Omental fat pad (tissue), 4 donors: ENCODE data around the gene CDYL2. TPM values are rescaled to one million over a fixed set of nuclear protein-coding genes. Genes with fewer than 3 reads are reported as not detected.

Experiments
- ATAC-seq: fragments of 150-250 bp; one replicate; pipeline ENCODE4 v1.9.1; 2016; ENCODE audit warnings: mild to moderate bottlenecking, moderate library complexity; ENCODE audit not compliant: low FRiP score
- DNase-seq: peaks from one replicate; pipeline ENCODE4 v3.0.0-alpha.2; 2019; ENCODE audit warnings: low spot score
- total RNA-seq, 4 donors: library from RNA; depleted of rRNA; stranded (reverse); fragments of >200 nt; gene quantifications; one replicate each; pipeline ENCODE4 v1.1.0, GENCODE V29; 2016
- TF ChIP-seq, protein P1 (sequence below), 3 donors: fragments of 450-650 bp; IDR thresholded peaks; one replicate each; pipeline ENCODE4 v1.5.1; 2016 to 2017; ENCODE audit warnings: antibody characterized with exemption in 3 of 3, mild to moderate bottlenecking in 3 of 3, moderate library complexity in 2 of 3

Gene CDYL2
- total RNA-seq, 4 donors from 2014 or later = 5.9 to 8.8 (median 6.6) TPM

DNA sequence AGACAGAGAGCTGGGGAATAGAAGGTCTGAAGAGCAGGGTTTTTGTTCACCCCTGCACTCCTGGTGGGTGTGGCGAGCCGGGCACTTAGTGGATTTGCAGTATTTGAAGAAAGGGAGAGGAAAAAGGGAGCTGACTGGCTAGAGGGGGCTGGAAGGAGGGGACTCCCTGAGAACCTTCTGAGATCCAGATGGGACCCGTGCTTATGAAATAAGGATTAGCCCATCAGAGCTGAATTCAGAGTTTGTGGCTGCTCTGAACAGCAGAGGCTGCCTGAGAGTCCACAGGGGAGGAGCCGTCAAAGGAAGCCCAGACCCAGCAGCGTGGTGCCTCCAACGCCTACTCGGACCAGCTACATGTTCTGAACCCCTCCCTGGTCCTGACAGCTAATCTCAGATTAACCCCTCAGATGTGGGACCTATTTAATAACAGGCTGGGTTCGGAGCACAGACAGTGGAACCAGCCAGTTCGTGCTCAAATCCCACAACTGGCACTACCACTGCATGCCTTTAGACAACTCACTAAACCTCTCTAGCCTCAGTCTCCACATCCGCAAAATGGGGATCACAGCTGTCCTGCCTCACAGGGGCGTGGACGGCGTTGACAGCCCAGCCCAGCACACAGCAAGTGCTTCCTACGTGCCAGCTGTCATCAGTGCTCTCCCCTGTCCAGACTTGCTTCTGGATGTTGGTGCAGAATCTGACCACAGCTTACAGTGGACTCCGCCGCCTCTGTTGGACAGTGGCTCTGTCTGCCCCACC, 193.0 kb downstream of the CDYL2 start:
- no peak for DNase-seq
- TF ChIP-seq, protein P1, sequence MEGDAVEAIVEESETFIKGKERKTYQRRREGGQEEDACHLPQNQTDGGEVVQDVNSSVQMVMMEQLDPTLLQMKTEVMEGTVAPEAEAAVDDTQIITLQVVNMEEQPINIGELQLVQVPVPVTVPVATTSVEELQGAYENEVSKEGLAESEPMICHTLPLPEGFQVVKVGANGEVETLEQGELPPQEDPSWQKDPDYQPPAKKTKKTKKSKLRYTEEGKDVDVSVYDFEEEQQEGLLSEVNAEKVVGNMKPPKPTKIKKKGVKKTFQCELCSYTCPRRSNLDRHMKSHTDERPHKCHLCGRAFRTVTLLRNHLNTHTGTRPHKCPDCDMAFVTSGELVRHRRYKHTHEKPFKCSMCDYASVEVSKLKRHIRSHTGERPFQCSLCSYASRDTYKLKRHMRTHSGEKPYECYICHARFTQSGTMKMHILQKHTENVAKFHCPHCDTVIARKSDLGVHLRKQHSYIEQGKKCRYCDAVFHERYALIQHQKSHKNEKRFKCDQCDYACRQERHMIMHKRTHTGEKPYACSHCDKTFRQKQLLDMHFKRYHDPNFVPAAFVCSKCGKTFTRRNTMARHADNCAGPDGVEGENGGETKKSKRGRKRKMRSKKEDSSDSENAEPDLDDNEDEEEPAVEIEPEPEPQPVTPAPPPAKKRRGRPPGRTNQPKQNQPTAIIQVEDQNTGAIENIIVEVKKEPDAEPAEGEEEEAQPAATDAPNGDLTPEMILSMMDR (IDR thresholded peaks at IDR 0.05) = no peak
- ATAC-seq = no peak

DNA sequence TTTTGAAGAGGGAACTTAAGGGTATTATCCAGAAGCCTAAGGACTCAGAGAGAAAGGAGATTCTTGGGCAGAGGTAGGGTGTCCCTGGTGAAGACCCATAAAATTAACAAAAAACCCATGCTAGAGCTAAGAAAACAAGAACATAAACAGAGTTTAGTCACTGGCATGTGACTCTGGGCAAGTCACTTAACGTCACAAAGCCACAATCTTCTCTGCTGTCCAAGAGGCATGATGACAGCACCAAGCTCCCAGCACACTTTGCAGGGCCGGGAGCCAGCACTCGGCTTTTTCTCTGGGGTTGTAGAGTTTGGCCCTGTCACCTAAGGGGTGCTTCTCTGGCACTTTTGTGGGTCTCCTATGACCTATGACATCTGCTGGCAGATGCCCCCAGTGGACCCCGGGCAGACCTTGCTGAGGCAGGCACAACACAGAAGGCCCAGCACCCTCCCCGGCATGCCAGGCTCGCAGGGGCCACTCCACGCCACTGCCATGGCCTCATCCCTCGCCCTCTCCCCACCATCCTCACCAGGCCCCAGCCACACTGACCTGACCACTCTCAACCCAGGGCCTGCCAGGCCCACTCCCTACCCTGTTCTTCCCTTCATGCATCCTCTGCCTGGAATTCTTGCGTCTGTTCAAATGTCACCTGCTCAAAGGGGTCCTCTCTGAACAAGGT, 193.8 kb downstream of the CDYL2 start:
- TF ChIP-seq, protein P1 (IDR thresholded peaks at IDR 0.05) = no peak
- DNase-seq (no peak), ATAC-seq (no peak)

DNA sequence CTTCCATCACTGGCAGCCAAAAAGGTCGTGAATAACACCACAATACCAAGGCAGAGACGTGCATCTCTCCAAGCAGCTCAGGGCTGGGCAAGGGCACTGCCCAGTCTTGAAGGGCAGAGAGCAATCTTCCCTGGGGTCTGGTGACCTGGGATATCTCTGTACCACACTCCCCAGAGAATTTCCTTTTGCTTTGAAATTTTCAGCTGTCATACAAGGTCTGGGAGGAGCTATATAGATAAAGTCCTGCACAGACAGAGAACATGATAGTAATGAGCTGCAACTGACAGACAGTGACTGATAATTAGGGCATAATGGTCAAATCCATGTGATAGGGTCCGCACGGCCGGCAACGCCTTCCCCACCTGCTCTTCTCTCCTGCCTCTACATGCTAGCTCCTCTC, 195.5 kb downstream of the CDYL2 start:
- TF ChIP-seq, protein P1 (IDR thresholded peaks at IDR 0.05) = no peak
- DNase-seq (no peak), ATAC-seq (no peak)

DNA sequence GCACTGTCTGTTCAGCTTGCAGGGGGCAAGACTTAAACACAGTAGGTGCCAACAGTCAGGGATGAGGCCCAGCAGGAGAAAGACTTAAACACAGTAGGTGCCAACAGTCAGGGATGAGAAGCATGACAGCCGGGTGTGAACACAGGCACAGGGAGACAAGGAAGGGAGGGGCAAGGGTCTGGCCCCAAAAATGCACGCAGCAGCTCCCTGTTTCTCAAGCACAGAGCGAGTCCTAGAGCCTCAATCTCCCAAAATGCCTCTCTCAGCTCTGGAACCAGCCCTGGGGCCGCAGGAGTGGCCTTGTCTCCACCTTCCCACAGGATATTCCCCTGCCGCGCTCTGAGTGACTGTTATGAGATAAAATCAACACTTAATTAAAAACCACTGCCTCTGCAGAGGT, 197.2 kb downstream of the CDYL2 start:
- ATAC-seq = no peak
- TF ChIP-seq, protein P1 (IDR thresholded peaks at IDR 0.05) = no peak
- DNase-seq = no peak

DNA sequence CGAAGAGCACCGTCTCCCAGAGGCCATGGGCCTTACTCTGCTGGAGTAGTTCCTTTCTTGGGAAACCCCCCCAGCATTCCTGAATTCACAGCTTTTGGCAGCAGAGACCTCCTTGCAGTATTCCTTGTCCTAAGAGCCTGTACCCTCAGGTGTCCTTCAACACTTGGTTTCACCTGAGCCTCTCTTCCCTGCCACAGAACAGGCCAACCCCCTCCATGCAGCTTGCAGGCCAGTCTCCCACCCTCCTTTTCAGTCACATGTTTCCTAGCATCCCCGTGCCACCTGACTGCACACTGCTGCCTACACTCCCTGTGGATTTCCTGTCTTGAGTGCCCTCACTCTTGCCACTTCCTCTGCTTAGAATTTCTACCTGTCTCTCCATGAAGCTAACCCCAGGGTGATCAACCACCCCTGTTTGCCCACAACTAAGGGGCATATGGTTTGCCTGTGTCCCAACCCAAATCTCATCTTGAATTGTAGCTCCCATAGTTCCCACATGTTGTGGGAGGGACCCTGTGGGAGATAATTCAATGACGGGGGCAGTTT, 198.1 kb downstream of the CDYL2 start:
- DNase-seq (no peak), ATAC-seq (no peak)
- TF ChIP-seq, protein P1 (IDR thresholded peaks at IDR 0.05) = no peak

DNA sequence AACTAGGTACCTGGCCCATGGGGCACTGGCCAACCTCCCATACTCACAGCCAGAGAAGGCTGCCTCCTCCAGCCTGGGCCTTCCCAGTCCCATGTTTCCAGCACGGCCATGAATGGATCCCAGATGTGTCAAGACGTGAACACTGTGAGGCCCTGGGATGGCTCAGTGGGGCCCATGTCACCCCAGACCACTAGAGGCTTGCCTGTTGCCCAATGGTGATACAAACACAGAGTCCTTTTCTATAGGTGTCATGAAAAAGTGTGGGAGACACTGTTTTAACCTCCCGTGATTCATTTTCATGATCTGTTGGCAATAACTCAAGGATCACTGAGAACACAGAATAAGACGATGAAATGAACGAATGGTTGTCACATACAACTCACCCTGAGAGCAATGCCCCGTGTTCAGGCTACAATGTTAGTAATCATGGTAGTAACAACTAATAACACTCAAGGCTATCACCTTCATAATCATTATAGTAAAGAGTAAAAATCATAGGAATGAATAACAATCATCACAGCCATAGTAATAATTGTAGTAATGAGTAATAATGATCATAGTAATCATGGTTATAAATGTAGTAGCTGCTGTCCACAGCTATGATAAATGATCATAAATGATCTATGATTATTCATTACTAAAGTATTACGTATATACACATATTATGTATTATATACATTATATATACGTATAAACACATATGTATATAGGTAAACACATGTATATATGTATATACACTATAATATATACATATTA, 199.6 kb downstream of the CDYL2 start:
- ATAC-seq (no peak), DNase-seq (no peak)
- TF ChIP-seq, protein P1 (IDR thresholded peaks at IDR 0.05) = no peak
